Lower leg skin (tissue), 4 donors: Measurements from ENCODE around the gene CHRND. TPM values are rescaled to one million over a fixed set of nuclear protein-coding genes. Genes with fewer than 3 reads are reported as not detected.

Experiments used
- DNase-seq, 2 donors: peaks; one replicate each; pipeline ENCODE4 v3.0.0-alpha.2; 2019; ENCODE audit warnings: low spot score in 2 of 2
- H3K4me3 ChIP-seq: fragments of 200-600 bp; sonication (generic); 2 replicates; pipeline ENCODE4 v1.5.1; 2017; ENCODE audit warnings: mild to moderate bottlenecking, low read depth; ENCODE audit not compliant: poor library complexity, severe bottlenecking
- POLR2A ChIP-seq, 2 donors: fragments of 450-650 bp; IDR thresholded peaks; one replicate each; pipeline ENCODE4 v1.6.1; 2016 to 2017; ENCODE audit warnings: antibody characterized with exemption in 2 of 2, mild to moderate bottlenecking in 1 of 2, moderate library complexity in 1 of 2
- WGBS, 2 donors: methylation state at CpG; one replicate each; pipeline ENCODE4 v1.1.5; 2018; 5-methylcytosine and 5-hydroxymethylcytosine counted together
- intact Hi-C: fragments of 100-400 bp; cut with DNase I; formaldehyde crosslinking; loops from one replicate; pipeline ENCODE4 v1.15.0; 2023; ENCODE audit warnings: low total_unique reads
- total RNA-seq, 4 donors: library from RNA; depleted of rRNA; stranded (reverse); fragments of >200 nt; gene quantifications; one replicate each; pipeline ENCODE4 v1.1.0, GENCODE V29; 2016
- TF ChIP-seq, protein P1 (sequence below), 3 donors: fragments of 450-650 bp; IDR thresholded peaks; one replicate each; pipeline ENCODE4 v1.5.1; 2016; ENCODE audit warnings: antibody characterized with exemption in 3 of 3, mild to moderate bottlenecking in 3 of 3, moderate library complexity in 2 of 3

CHRND gene
- total RNA-seq, 4 donors from 2014 or later = not detected

DNA sequence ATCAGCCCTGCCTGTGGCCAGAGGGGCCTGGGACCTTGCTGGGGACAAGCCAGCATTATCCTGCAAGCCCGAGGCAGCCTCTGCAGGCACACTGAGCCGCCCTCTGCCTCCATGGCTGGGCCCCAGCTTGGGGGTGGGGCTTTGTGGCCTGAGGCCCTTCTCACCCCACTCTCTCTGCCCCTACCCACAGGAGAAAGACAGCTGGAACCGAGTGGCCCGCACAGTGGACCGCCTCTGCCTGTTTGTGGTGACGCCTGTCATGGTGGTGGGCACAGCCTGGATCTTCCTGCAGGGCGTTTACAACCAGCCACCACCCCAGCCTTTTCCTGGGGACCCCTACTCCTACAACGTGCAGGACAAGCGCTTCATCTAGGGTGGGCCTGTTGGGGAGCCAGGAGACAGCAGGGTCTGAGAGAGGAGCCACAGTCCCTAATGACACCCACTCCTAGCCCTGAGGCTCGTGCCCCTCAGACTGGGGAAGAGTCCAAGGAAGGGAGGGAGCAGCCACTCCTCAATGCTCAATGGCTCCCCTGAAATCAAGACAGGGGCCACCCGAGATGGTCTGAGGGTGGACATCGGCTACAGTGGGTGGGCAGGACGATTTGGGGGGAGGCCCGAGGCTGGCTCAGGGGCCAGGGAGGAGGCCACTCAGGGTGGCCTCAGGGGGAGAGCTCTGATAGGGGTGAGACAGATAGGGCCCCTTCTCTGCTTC, 9.1 kb downstream of the CHRND start:
- H3K4me3 ChIP-seq = no peak overlapping the region
- 71 to 74% methylated on average over 12 to 13 of the region's 14 CpGs for WGBS, 2 donors
- no peak for TF ChIP-seq POLR2A (IDR thresholded peaks at IDR 0.05)
- TF ChIP-seq, protein P1, sequence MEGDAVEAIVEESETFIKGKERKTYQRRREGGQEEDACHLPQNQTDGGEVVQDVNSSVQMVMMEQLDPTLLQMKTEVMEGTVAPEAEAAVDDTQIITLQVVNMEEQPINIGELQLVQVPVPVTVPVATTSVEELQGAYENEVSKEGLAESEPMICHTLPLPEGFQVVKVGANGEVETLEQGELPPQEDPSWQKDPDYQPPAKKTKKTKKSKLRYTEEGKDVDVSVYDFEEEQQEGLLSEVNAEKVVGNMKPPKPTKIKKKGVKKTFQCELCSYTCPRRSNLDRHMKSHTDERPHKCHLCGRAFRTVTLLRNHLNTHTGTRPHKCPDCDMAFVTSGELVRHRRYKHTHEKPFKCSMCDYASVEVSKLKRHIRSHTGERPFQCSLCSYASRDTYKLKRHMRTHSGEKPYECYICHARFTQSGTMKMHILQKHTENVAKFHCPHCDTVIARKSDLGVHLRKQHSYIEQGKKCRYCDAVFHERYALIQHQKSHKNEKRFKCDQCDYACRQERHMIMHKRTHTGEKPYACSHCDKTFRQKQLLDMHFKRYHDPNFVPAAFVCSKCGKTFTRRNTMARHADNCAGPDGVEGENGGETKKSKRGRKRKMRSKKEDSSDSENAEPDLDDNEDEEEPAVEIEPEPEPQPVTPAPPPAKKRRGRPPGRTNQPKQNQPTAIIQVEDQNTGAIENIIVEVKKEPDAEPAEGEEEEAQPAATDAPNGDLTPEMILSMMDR (IDR thresholded peaks at IDR 0.05) = no peak
- intact Hi-C loops = no loop called here
- peak in 1 of 2 donors; percentile 62 for DNase-seq

DNA sequence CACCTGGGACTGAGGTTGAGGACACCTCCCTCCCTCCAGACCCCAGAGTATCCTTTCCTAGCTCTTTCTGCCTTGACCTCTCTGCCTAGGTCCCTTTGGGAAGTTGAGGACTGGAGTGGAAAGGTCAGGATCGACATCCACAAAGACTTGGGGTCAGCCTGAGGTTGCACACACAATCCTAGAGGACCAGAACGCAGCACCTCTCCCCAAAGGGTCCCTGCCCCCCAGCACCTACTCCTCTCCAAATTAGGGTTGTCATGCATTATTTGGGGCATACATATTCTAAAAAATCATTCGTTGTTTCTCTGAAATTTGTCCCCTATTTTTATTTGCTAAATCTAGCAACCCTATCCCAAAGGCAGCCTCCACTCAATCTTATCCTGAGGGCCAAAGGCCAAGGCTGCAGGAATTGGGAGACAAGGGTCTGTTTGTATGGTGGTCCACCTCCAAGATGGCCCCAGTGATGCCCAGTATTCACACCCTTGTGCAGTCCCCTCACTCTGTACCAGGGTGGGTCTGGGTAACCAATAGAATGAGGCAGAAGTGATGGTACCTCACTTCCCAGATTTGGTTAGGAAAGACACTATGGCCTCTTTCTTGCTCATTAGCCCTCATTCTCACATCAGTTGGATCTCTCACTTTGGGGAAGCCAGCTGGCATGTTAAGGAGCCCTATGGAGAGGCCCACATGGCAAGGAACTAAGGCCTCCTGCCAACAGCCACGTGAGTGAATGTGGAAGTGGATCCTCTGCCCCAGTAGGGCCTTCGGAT, 10.0 kb downstream of the CHRND start:
- TF ChIP-seq, protein P1 (IDR thresholded peaks at IDR 0.05) = no peak
- no peak for TF ChIP-seq POLR2A (IDR thresholded peaks at IDR 0.05)
- intact Hi-C loops = no loop called here
- DNase-seq = peak in 1 of 2 donors; percentile 61
- WGBS, 2 donors = 89% methylated on average over 5 of the region's 5 CpGs
- H3K4me3 ChIP-seq = no peak overlapping the region

DNA sequence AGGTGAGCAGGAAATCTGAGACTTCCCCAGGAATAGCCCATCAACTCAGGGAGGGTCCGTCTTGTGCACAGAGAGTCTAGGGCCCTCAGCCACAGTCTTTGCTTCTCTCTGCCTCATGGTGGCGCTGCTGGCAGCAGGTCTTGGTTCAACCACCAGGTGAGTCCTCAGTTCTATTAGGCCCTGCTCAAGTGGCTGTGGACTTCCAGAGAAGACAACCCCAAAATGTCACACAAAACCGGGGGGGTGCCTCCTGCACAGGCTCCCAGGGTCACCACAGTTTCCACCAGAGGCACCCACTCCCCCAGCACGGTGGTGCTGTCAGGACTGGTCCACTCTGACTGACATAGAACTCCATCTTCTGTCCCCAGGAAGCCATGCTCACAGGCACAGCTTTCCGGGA, 11.1 kb downstream of the CHRND start:
- 50 to 73% methylated on average over 5 of the region's 5 CpGs for WGBS, 2 donors
- TF ChIP-seq, protein P1 (IDR thresholded peaks at IDR 0.05) = no peak
- TF ChIP-seq POLR2A (IDR thresholded peaks at IDR 0.05) = no peak
- intact Hi-C loops = no loop called here
- no peak overlapping the region for H3K4me3 ChIP-seq
- DNase-seq = peak in 1 of 2 donors; percentile 61

DNA sequence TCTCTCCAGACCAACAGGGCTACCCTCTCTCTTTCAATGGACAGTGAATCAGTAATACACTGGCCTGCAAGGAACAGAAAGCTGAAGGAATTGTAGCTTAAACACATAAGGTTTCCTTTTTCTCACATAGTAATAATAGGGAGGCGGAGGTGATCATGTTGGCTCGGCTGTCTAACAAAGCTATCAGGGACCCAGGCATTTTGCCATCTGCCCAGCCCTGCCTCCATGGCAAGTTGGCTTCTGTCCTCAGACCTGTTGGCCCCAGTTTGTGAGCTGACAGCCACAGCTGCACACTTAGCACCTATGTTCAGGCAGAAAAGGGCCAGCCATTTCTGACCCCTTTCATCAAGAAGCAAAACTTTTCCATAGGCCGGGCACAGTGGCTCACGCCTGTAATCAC, 11.5 kb downstream of the CHRND start:
- peak in 1 of 2 donors; percentile 72 for DNase-seq
- TF ChIP-seq POLR2A (IDR thresholded peaks at IDR 0.05) = no peak
- TF ChIP-seq, protein P1 (IDR thresholded peaks at IDR 0.05) = no peak
- H3K4me3 ChIP-seq = no peak overlapping the region
- intact Hi-C loops = no loop called here
- 59 to 84% methylated on average over 4 of the region's 4 CpGs for WGBS, 2 donors

DNA sequence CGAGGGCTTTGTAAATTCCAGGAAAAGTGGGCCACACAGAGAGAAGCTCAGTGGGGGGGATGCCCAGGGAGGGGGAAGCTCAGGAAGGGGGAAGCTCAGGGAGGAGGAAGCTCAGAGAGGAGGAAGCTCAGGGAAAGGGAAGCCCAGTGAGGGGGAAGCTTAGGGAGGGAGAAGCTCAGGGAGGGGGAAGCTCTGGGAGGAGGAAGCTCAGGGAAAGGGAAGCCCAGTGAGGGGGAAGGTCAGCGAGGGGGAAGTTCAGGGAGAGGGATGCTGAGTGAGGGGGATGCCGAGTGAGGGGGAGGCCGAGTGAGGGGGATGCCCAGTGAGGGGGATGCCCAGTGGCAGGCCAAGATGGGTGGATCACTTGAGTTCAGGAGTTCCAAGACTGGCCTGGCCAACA, 12.7 kb downstream of the CHRND start:
- intact Hi-C loops = no loop called here
- DNase-seq = peak in 1 of 2 donors; percentile 58
- no peak overlapping the region for H3K4me3 ChIP-seq
- TF ChIP-seq POLR2A (IDR thresholded peaks at IDR 0.05) = no peak
- TF ChIP-seq, protein P1 (IDR thresholded peaks at IDR 0.05) = no peak
- WGBS, 2 donors = 21 to 39% methylated on average over 4 of the region's 4 CpGs
